ENCODE data around the gene SLC30A1. TPM values are rescaled to one million over a fixed set of nuclear protein-coding genes. Genes with fewer than 3 reads are reported as not detected.

SLC30A1 gene
- total and polyA plus RNA-seq, 2 of the 13 experiments (the other 11 are each of a cell fraction or from before 2014, with no cell fraction given) = 5.9 to 24.4 TPM

DNA sequence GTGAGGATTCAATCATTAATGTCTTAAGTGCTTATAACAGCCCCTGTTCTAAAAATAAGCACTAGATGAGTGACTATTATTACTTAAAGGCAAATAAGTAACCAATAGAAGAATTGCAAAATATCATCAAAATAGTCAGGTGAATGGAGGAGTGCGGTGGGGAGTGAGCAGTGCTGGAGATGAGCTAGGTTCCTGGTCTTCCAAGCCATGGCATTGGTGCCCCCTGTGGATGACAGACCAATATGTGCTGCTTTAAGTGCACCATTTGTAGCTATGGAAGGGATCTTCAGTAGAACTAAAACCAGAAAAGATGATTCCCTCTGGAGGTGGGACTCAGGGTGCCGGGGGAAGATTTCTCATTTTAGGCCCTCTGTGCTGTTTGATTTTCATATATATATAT, 46.1 kb upstream of the SLC30A1 start (continued):
- TF ChIP-seq MTF1 (CRISPR knock-in tag; IDR thresholded peaks at IDR 0.05) (no peak), HHEX (CRISPR knock-in tag; IDR thresholded peaks at IDR 0.05) (no peak), ZNF775 (CRISPR knock-in tag; IDR thresholded peaks at IDR 0.05; ENCODE audit: borderline replicate concordance) (no peak), ZNF225 (CRISPR knock-in tag; IDR thresholded peaks at IDR 0.05) (no peak), KAT8 (CRISPR knock-in tag; IDR thresholded peaks at IDR 0.05) (0 out of 2 replicates have a peak, but pooled peaks have one; percentile 37), ARNTL (CRISPR knock-in tag; IDR thresholded peaks at IDR 0.05) (no peak), ZNF687 (CRISPR knock-in tag; IDR thresholded peaks at IDR 0.05) (no peak), ZNF629 (CRISPR knock-in tag; conservative IDR thresholded peaks at IDR 0.05) (no peak), HDAC6 (IDR thresholded peaks at IDR 0.05; ENCODE audit: low read depth, low read length) (no peak), SMC3 (IDR thresholded peaks at IDR 0.05; ENCODE audit: low read length) (peak; percentile 92), ZFX (CRISPR knock-in tag; IDR thresholded peaks at IDR 0.05; ENCODE audit: low read depth) (no peak), NCOR1 (IDR thresholded peaks at IDR 0.05; ENCODE audit: borderline replicate concordance, low read length) (no peak), HOXA9 (CRISPR knock-in tag; IDR thresholded peaks at IDR 0.05; ENCODE audit: borderline replicate concordance) (no peak), ZBTB8A (CRISPR knock-in tag; IDR thresholded peaks at IDR 0.05; ENCODE audit: borderline replicate concordance, low read depth) (no peak), ZNF10 (CRISPR knock-in tag; IDR thresholded peaks at IDR 0.05; ENCODE audit: borderline replicate concordance, low read depth) (no peak), ZNF253 (CRISPR knock-in tag; IDR thresholded peaks at IDR 0.05; ENCODE audit: borderline replicate concordance) (no peak), ZMYM3 (CRISPR knock-in tag; IDR thresholded peaks at IDR 0.05) (peak; percentile 37; the same call in 1 of the 2 replicates), MLX (CRISPR knock-in tag; IDR thresholded peaks at IDR 0.05) (no peak), PHF8 (CRISPR knock-in tag; IDR thresholded peaks at IDR 0.05) (no peak), ZNF136 (CRISPR knock-in tag; IDR thresholded peaks at IDR 0.05; ENCODE audit: low read depth) (no peak), ZNF143 (CRISPR knock-in tag; IDR thresholded peaks at IDR 0.05) (no peak), HNRNPK (IDR thresholded peaks at IDR 0.05; ENCODE audit: low read depth, low read length, poor library complexity, severe bottlenecking) (no peak)
- TF ChIP-seq, protein P1, sequence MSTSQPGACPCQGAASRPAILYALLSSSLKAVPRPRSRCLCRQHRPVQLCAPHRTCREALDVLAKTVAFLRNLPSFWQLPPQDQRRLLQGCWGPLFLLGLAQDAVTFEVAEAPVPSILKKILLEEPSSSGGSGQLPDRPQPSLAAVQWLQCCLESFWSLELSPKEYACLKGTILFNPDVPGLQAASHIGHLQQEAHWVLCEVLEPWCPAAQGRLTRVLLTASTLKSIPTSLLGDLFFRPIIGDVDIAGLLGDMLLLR (CRISPR knock-in tag; IDR thresholded peaks at IDR 0.05) = no peak
- TF ChIP-seq, protein P2, sequence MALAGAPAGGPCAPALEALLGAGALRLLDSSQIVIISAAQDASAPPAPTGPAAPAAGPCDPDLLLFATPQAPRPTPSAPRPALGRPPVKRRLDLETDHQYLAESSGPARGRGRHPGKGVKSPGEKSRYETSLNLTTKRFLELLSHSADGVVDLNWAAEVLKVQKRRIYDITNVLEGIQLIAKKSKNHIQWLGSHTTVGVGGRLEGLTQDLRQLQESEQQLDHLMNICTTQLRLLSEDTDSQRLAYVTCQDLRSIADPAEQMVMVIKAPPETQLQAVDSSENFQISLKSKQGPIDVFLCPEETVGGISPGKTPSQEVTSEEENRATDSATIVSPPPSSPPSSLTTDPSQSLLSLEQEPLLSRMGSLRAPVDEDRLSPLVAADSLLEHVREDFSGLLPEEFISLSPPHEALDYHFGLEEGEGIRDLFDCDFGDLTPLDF (CRISPR knock-in tag; IDR thresholded peaks at IDR 0.05) = no peak

Data from HepG2 (cell line).